Astrocyte (in vitro differentiated cells and primary cell): ENCODE measurements around the gene EXOSC3.

Experiments used
- EZH2 ChIP-seq: IDR thresholded peaks from 2 replicates; pipeline ENCODE4 v1.6.1; 2012; ENCODE audit warnings: mild to moderate bottlenecking, low read length, inconsistent platforms; ENCODE audit not compliant: insufficient read depth
- TF ChIP-seq, protein P1 (sequence below): IDR thresholded peaks from 2 replicates; pipeline ENCODE4 v1.5.1; 2011; ENCODE audit warnings: low read depth, mild to moderate bottlenecking, inconsistent platforms, low read length, moderate library complexity; ENCODE audit not compliant: insufficient read depth

DNA sequence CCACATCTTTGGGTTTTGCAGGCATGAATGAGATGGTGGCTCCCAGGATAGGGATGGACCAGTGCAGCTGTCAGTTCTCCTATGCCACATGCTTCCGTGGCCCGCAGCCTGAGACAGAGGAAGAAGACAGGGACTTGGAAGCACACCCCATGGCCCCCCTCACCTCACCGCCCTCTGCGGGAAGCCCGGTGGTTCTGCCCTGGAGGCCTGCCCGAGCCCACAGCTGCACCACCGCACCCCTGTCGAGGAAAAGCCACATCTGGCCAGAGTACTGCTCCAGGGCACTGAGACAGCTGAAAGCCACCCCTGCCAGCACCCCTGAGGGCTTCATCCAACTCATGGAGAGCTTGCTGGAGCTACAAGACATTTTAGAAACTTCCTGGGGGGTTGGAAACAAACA is 38.9 kb downstream of the EXOSC3 start:
- TF ChIP-seq, protein P1, sequence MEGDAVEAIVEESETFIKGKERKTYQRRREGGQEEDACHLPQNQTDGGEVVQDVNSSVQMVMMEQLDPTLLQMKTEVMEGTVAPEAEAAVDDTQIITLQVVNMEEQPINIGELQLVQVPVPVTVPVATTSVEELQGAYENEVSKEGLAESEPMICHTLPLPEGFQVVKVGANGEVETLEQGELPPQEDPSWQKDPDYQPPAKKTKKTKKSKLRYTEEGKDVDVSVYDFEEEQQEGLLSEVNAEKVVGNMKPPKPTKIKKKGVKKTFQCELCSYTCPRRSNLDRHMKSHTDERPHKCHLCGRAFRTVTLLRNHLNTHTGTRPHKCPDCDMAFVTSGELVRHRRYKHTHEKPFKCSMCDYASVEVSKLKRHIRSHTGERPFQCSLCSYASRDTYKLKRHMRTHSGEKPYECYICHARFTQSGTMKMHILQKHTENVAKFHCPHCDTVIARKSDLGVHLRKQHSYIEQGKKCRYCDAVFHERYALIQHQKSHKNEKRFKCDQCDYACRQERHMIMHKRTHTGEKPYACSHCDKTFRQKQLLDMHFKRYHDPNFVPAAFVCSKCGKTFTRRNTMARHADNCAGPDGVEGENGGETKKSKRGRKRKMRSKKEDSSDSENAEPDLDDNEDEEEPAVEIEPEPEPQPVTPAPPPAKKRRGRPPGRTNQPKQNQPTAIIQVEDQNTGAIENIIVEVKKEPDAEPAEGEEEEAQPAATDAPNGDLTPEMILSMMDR: no peak
- TF ChIP-seq EZH2: no peak
